Anterior cingulate cortex (tissue), 58 donors: ENCODE results near the gene KRT26.

ENCODE experiments used
- DNase-seq, 58 donors: peaks; one replicate each; lab custom pipeline; 2025; lab: John Stamatoyannopoulos, UW

KRT26 gene

DNA sequence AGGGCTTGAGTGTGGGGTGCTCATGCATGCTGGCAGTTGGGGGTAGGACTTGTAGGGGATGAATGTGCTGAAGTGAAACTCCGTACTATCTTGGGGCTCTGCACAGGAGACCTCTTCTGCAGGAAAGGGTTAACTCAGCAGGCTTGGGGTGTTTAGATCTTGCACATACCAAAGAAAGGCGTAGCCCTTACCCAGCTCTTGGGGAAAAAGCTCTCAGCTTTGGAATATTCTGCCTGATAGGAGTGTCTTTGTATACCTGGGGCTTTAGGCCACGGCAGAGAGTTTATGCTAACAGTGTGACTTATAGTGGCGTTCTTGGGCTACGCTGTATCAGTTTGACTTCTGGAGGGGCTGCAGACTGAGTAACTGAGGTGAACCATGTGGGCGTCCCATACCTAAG, 38.0 kb downstream of the KRT26 start:
- DNase-seq, result no peak

GRCh38 chr17:40730970-40731369, 41.0 kb downstream of the KRT26 start:
- DNase-seq, result no peak

GRCh38 chr17:40727447-40728231, 44.4 kb downstream of the KRT26 start:
- no peak for DNase-seq

- DNase-seq, result no peak
These were observed 45.1 kb downstream of the KRT26 start for GRCh38 chr17:40726919-40727318.

GRCh38 chr17:40724656-40725055, 47.3 kb downstream of the KRT26 start:
- no peak for DNase-seq

DNA sequence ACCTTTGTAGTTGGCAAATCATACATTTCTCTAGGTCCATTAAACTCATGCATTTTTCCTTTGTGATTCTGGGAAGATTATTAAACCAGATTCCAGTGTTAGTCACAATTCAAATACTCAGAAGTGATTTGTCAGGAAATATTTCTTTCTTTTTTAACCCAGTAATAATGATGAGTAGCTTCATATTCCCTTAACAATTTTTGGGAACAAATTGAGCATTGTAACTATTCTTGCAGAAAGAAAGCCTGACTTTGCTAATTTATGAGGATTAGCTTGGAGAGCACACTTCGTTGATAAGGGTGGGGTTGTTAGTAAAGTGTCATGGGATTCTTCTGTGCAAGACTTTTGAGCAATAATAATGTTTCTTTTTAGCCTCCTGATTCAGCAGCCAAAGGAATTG, 49.8 kb downstream of the KRT26 start:
- DNase-seq, result no peak

- no peak for DNase-seq
These were observed 51.1 kb downstream of the KRT26 start for GRCh38 chr17:40720899-40721298.

- DNase-seq, result no peak
These were observed 53.1 kb downstream of the KRT26 start for GRCh38 chr17:40718930-40719329.

GRCh38 chr17:40717776-40718175, 54.2 kb downstream of the KRT26 start:
- DNase-seq, result no peak
